ENCODE results near the gene WDR33. TPM values are rescaled to one million over a fixed set of nuclear protein-coding genes. Genes with fewer than 3 reads are reported as not detected.

WDR33 gene
- total RNA-seq, 1 donor from 2014 or later, result 35.9 TPM

DNA sequence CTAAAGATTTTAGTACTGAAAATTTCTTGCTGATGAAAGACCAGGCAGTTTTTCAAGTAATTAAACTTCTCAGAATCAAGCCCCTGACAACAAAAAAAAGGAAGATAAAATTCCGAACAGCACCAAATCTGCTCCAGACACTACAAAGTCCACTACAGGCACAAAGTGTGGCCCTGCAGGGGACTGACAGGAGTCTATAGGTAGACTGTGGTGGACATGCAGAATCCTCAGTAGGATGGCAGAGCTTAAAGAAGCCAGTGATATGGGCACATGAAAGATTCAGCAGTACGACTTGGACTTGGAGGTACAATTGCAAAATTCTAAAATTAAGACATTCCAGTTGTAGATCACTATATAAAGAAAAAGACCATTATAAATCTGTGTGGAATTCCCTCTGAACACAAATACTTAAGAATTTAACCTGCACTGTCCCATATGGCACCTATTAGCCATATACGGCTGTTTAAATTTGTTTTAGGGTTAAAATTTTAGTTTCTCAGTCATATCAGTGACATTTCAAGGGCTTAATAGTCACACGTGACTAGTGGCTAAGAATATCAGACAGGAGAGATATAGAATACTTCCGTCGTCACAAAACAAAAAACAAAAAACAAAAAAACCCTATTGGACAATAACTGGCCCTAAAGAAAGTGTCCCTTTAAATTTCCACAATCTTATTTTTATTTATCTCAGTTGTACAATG is 77.7 kb downstream of the WDR33 start:
- DNase-seq (ENCODE audit: low spot score), result no peak
- intact Hi-C loops (cut with DNase I), result no loop called here

DNA sequence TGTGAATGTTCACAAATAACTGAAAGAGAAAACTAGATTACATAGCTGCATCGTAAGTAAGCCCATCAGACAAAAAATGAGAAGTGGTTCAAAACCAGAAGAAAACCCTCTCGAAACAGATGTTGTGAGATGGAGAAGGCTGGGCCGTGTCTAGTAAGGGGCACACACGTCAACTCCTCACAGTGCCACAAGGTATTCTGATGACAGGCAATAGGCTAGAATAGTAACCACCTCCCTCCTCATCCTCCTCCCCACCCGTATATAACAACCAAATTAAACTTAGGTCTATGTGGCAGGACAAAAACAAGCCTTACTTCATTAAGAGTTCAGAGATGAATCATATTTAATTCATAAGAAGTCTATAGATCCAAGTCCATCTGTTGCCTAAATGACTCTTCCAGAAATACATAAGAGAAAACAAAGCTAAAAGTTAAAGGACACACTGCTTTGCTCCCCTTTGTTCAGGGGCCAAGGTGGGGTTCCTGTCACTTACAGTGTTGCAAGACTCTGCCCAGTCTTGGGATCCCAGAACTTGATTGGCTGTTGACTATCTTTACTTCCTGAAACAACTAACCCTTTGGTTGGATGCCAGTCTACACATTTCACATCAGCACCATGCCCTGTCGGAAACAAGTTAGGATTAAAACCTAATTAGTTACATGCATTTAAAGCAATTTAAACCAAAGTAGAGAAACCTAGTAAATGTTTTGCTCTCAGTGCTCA is 84.7 kb downstream of the WDR33 start:
- no peak for DNase-seq (ENCODE audit: low spot score)
- intact Hi-C loops (cut with DNase I), result no loop called here

DNA sequence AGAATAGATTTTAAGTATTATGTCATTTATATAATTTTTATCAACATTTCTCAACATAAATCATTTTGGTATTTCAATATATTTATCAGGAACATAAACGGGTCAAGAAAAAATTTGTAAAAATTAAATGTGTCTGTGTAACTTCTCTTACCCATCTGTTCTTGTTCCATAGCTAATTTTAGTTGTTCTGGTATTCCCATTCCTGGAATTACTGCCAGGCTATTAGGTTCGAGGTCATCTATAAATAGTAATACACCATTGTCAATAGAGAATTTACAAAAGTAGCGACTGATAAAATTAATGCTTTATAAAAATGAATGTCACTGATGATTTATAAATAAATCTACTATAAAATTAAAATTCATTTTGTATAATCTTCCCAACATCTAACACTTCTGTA is 88.2 kb downstream of the WDR33 start:
- DNase-seq (ENCODE audit: low spot score), result no peak
- intact Hi-C loops (cut with DNase I), result no loop called here

DNA sequence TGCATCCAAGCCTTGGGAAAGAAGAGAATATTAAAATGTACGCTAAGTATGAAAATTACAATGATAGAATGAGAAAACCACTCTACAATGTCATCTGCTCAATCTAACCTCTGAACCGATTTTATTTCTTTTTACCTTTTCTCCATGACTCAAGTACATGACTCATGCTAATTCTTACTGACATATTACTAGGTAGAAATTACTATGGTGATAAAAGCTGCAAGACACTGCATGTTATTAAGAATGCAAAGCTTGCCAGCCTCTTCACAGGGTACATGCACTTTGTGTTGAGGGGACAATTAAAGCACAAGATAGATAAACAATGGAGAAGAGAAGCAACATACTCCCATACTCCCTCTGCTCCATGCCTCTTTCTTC is 89.0 kb downstream of the WDR33 start:
- intact Hi-C loops (cut with DNase I), result no loop called here
- no peak for DNase-seq (ENCODE audit: low spot score)

DNA sequence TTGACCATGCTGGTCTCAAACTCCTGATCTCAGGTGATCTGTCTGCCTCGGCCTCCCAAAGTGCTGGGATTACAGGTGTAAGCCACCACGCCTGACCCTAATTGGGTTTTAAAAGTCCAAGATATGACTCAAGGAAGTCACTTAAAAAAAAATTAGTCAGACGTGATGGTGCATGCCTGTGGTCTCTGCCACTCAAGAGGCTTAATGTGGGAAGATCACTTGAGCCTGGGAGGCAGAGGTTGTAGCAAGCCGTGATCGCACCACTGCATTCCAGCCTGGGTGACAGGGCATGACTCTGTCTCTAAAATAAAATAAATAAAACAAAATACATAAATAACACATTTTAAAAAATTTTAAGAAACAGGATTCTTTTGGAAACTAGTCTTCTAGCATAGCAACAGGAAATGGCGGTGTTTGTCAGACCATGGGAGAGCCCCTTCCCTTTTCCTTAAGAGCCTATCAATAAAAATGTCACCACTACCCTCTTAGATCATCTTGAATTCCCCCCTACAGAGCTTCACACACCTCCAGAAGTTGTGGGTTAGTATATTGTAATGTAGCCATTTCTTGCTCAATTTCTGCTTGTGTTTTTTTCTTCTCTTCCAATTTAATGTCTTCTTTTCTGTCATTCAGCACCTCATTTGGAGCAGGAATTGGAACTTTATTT is 89.5 kb downstream of the WDR33 start:
- no peak for DNase-seq (ENCODE audit: low spot score)
- intact Hi-C loops (cut with DNase I), result no loop called here

DNA sequence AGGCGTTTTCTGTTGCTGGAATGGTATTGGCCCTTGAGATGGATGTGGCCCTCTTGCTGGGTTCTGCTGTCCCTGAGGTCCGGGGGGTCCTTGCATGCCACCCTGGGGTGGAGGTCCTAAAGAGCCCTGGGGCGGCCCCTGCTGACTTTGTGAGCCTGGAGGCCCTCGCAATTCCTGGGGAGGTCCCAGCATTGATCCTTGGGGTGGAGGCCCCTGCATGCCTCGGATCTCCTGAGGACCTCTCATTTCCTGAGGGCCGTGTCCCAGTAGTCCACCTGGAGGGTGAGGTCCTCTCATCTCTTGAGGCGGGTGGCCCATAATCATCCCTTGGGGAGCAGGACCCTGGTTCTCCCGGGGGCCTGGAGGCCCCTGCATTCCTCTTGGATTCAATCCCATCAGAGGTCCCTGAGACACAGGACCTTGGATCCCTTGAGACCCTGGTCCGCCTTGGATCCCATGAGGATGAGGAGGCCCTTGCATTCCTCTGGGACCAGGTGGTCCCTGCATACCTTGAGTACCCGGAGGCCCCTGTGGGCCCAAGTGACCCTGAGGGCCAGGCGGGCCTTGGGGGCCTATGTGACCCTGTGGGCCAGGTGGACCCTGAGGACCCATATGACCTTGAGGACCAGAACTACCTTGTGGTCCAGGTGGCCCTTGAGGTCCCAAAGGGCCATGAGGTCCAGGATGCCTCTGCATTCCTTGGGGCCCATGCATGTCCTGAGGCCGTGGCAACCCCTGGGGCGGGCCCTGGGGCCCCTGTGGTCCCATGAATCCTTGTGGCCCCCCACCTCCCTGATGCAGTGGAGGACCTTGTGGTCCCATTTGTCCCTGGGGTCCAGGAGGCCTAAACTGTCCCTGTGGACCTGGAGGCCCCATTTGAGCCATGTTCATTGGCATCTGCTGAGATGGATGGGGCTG is 91.4 kb downstream of the WDR33 start:
- intact Hi-C loops (cut with DNase I), result no loop called here
- no peak for DNase-seq (ENCODE audit: low spot score)

DNA sequence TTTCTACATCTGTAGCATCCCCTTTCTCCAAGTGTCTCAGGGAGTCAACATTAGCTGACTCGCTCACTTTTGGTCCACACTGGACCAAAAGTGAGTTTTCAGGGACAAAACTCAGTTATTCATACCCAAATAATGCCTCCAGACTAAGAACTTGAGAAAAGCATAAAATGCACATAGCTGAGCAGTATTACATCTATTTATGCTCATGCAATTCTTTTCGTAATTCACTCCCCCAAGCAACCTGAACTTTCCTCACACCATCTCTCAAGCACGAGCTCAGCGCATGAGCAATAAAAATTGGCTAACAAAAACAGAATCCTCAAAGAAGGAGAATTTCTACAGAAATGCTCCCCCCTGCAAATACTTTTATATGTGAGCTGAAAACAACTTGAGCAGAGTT is 92.7 kb downstream of the WDR33 start:
- no peak for DNase-seq (ENCODE audit: low spot score)
- intact Hi-C loops (cut with DNase I), result no loop called here

DNA sequence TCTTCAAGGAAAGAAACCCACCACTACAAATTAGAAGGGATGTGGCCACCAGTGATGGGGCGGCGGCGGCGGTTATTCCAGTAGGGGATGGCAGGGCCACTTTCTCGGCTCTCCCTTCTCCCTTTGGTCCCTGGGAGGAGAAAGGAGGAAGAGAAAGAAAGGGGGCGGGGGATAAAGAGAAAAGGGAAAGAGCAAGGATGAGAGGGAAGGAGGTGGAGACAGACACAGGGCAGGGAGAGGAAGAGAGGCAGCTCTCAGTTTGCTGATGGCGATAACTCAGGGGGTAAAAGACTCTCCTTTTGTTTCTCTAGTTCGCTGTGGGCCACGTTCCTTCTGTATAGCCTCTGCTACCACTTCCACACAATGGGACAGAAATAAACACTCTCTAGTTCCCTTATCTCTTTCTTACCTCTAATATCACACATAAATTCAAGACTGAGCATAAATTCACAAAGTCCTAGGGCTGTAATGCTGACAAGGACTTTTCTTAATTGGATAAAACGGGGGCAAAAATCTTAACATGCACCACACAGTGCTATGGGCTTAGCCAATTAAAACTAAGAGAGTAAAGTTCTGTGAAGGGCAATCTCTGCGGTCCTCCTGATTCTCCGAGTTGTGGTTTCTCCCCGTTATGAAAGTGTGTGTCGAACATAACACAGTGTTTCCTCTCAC is 95.1 kb downstream of the WDR33 start:
- intact Hi-C loops (cut with DNase I), result no loop called here
- DNase-seq (ENCODE audit: low spot score), result no peak

DNA sequence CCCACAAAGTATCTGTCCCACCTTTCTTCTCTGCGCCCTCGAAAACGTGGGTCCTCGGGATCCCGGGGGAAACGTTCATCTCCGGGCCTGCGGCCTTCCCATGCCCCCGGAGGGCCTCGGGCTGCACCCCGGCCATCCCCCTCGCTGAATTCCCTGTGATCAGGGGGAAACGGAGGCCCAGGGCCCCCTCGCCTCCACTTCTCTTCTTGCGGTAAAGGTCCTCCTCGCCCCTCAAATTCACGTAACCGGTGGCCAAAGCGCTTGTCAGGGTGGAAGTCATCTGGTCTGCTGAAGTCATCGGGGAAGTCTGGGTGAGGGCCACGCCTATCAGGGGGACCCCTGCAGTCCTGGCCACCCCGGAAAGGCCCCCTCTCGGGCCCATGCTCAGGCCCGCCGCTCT is 97.4 kb downstream of the WDR33 start:
- no peak for DNase-seq (ENCODE audit: low spot score)
- intact Hi-C loops (cut with DNase I), result no loop called here

DNA sequence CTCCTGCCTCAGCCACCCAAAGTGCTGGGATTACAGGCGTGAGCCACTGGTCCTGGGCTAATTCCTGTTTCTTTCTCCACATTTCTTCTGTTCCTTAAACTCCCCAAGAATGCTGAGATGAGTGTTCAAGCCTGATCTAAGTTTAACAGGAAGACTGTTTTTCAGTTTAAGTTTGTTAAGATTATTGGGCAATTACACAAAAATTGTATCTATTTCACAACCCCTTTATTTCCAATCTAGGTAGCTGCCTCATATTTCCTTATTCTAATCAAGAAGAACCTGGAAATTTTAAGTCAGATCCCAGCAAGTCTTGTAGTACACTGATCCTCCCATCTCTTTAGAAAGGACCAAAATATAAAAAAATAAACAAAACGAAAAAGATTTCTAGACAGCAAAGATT is 98.0 kb downstream of the WDR33 start:
- no peak for DNase-seq (ENCODE audit: low spot score)
- intact Hi-C loops (cut with DNase I), result no loop called here

DNA sequence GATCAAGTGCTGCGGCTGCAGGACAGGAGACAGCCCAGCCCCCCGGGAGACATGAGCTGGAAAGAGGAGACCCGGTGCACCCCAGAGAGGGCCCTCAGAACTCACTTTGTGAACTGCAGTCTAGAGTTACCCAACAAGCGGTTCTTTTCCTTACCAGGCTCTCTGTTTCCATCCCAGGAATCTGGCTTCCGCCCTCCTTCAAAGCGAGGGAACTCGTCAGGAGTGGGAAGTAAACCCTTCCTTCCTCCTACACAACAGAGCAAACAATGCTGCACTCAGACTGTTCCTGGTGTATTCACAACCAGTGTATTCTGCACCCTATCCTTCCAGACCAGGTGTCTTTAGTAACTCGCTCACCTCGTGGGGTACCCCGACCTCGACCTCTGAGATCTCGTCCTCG is 101.6 kb downstream of the WDR33 start:
- no peak for DNase-seq (ENCODE audit: low spot score)
- intact Hi-C loops (cut with DNase I), result no loop called here

DNA sequence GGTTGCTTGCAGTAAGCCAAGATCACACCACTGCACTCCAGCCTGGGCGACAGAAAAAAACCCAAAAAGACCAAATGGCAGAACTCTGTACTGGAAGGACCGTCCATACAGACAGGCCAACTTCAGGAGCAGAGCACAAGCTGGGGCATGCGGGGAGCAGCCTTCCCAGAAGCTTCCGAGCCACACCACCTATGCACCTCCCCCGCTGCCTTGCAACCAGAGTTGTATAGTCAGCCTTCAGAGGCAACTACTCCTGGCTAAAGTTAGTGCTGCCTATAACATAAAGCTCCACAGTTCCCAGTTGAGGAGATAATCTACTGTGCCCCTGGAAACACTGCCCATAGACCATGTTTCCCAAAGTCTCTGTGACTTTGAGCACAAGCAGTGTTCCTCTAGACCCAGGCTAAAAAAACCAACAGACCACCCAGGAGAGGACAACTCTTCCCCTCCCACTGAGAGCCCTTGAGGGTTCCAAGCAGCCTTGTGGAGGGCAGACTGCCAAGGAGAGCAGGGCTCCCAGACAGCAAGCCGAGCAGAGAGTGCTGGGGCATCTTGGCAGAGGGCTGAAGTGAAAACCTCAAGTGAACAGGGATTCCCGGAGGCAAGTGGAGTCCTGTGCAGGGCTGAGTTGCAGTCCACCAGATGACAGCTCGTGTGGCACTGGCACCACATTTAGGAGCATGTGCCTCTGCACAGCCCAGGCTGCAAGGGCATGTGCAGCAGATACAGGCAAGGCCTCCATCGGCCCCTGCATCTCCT is 102.9 kb downstream of the WDR33 start:
- intact Hi-C loops (cut with DNase I), result no loop called here
- DNase-seq (ENCODE audit: low spot score), result no peak

DNA sequence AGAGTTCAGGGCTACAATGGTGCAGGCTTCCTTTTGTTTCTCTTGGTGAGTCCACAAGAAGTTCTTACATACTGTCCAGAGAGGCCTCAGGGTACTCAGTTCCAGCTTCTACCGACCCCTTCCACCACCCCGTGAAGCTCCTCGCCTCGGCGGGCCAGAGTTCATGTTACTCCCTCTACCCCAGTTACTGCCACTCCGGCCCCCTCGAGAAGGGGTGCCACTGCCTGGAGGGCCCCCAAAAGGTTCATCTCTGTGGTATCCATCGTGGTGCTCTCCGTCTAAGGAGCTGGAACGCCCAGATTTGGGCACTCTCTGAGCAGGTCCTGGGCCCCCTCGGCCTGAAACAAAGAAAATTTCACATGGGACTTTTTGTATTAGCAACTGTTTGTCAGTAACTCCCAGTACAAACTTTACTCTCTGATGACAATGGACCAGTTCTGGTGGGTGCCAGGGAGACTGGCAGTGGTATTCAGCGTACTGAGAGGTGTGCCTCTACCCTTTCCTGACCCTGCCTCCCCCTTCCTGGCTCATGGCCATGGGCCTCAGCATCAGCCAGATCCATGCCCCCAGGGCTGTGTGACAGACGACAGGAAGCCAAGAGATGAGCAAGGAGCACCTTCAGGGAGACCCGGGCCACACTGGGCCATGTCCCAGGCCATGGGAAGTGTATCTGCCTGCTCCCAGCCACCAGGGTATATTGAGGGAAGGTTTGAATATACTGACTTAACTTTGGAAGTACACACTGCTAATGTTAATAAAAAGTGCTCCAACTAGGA is 104.6 kb downstream of the WDR33 start:
- no peak for DNase-seq (ENCODE audit: low spot score)
- intact Hi-C loops (cut with DNase I), result no loop called here

DNA sequence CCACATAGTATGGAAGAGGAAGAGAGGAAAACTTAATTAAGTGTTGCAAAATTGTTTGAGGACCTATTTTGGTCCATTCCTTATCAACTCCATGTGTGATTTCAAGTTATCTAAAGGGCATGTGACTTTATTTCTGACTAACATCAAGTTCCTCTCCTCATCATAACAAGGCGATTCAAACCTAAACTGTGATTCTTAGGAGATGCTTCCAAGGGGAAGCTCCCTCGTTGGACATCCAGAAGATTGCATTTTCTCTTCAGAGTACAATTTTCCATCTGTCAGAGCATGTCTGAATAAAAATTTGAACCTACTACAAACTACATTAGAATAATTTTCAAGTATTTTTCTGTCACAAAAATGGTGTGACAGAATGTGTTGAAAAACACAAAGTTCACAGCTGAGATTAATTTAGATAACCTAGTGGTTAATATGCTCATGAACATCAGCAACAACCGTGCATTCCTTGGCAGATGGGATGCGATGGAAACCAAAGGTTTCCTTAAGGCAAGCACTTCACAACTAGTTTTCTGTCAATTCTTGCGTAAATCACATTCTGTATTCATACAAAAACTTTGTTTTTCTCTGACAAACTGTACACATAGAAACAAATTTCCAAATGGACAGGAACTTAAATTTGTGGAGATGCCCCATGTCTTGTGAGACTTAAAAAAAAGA is 105.4 kb downstream of the WDR33 start:
- DNase-seq (ENCODE audit: low spot score), result no peak
- intact Hi-C loops (cut with DNase I), result no loop called here

DNA sequence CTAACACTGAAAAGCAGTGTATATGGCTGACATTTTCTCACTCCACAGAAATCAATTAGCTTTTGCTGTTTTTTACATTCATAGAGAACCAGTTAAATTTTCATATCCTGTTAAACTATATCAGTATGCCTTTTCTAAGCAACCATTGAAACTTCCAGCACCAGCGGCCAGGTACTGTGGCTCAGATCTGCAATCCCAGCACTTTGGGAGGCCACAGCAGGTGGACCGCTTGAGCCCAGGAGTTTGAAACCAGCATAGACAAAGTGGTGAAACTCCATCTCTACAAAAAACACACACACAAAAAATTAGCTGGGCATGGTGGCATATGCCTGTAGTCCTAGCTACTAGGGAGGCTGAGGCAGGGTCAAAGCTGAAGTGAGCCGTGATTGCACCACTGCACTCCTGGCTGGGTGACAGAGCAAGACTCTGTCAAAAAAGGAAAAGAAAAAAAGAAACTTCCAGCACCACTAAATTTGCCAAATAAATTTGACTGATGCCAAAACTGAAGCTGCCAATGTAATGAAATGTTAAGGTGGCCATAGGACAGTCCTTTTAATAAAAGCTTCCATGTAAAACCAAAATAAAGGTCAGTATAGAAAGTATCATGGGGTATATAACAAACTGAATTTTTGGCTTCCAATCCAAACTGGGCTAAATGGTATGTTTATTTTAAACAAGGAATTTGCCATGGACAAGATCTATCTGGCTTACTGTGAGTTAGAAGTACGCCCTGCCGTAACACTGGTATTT is 106.2 kb downstream of the WDR33 start:
- DNase-seq (ENCODE audit: low spot score), result no peak
- intact Hi-C loops (cut with DNase I), result loop anchor here (5.0 kb wide), 1 partner anchor 152 kb away; the partner anchor contains the start of gene POLR2D

DNA sequence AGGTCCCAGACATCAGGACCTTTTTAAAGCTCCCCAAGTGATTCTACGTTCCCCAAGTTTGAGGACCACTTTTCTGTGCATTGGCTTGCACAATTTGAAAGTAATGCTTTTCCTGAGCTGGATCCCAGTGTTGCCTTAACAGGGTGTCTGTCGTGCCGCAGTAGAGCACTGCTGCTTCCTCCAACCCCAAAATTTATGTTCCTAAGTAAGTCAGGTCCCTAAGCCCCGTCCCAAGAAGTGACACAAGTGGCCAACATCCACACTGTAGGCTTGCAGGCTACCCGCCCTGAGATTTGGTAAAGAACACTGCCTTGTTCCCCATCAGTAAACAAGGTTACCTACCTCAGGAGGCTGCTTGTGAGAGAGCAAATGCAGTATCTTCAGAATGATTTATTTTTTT is 107.7 kb downstream of the WDR33 start:
- DNase-seq (ENCODE audit: low spot score), result no peak
- intact Hi-C loops (cut with DNase I), result loop anchor here (5.0 kb wide), 1 partner anchor 154 kb away; the partner anchor contains the start of gene POLR2D

All from cardiac septum (tissue), 1 donor.